ENCODE results near the gene KLK7. TPM values are rescaled to one million over a fixed set of nuclear protein-coding genes. Genes with fewer than 3 reads are reported as not detected.

KLK7 gene
- total and polyA plus RNA-seq, 12 donors: 0.03 to 0.06 TPM; not detected in 10

DNA sequence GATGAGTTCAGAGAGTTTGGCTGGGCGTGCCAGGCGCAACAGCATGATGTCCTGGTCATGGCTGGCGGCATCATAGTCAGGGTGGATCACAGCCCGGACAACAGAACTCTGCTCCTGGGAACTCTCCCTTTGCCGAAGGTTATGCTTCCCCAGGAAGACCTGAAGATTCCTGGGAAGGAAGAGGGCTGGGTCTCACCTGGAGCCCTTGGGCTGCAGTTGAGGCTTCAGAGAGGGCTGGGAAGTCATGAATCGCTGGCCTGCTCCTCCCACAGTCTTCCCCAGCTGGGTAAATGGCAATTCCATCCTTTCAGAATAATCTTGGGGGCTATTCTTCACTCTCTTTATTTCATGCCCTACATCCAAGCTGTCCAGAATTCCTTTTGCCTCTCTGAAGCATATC, 20.3 kb downstream of the KLK7 start:
- Histone ChIP-seq H3K36me3 (replicated peaks in 1 of 2) (no peaks in the 10 kb centered on the region), H3K9me3 (replicated peaks in 1 of 3) (no peaks in the 10 kb centered on the region), H3K27me3 (peaks cover 2% of the 10 kb centered on the region), H3K4me1 (replicated peaks in 1 of 2) (no peaks in the 10 kb centered on the region), H3K27ac (no peak overlapping the region), H3K4me3 (no peak overlapping the region)
- TF ChIP-seq POLR2A (IDR thresholded peaks at IDR 0.05): no peak
- 79 to 87% (median 85%) methylated on average over 3 to 6 of the region's 6 CpGs for WGBS, 4 donors
- DNase-seq: no peak
- intact Hi-C loops (cut with DNase I): no loop called here

DNA sequence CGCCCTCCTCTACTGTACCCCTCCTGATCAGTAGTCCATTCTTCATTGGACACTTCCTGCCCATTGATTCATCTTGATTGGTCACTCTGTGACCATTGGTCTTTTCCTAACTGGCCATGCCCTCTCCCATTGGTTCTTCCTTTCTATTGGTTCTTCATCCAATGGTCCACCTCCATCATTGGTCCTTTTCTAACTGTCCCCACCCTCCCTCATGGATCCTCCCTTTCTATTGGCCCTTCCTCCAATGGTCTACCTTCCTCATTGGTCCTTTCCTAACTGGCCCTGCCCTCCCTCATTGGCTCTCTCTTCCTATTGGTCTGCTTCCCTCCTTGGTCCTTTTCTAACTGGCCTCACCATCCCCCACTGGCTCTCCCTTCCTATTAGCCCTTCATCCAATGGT, 21.5 kb downstream of the KLK7 start:
- no peaks in the 10 kb centered on the region for H3K9me3 ChIP-seq (replicated peaks in 1 of 3)
- H3K4me1 ChIP-seq (replicated peaks in 1 of 2): no peaks in the 10 kb centered on the region
- no peak overlapping the region for H3K4me3 ChIP-seq
- intact Hi-C loops (cut with DNase I): no loop called here
- WGBS, 4 donors: 76 to 88% (median 80%) methylated on average over 1 of the region's 1 CpG
- H3K27me3 ChIP-seq: peaks cover 6% of the 10 kb centered on the region
- TF ChIP-seq, protein P1, sequence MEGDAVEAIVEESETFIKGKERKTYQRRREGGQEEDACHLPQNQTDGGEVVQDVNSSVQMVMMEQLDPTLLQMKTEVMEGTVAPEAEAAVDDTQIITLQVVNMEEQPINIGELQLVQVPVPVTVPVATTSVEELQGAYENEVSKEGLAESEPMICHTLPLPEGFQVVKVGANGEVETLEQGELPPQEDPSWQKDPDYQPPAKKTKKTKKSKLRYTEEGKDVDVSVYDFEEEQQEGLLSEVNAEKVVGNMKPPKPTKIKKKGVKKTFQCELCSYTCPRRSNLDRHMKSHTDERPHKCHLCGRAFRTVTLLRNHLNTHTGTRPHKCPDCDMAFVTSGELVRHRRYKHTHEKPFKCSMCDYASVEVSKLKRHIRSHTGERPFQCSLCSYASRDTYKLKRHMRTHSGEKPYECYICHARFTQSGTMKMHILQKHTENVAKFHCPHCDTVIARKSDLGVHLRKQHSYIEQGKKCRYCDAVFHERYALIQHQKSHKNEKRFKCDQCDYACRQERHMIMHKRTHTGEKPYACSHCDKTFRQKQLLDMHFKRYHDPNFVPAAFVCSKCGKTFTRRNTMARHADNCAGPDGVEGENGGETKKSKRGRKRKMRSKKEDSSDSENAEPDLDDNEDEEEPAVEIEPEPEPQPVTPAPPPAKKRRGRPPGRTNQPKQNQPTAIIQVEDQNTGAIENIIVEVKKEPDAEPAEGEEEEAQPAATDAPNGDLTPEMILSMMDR (IDR thresholded peaks at IDR 0.05): no peak
- TF ChIP-seq POLR2A (IDR thresholded peaks at IDR 0.05): no peak
- no peaks in the 10 kb centered on the region for H3K36me3 ChIP-seq (replicated peaks in 1 of 2)
- DNase-seq: no peak
- H3K27ac ChIP-seq: no peak overlapping the region

GRCh38 chr19:50959731-50960500, 23.8 kb downstream of the KLK7 start:
- Histone ChIP-seq H3K9me3 (replicated peaks in 1 of 3) (no peaks in the 10 kb centered on the region), H3K36me3 (replicated peaks in 1 of 2) (no peaks in the 10 kb centered on the region), H3K4me1 (replicated peaks in 1 of 2) (no peaks in the 10 kb centered on the region), H3K27ac (no peak overlapping the region), H3K27me3 (peaks cover 6% of the 10 kb centered on the region), H3K4me3 (no peak overlapping the region)
- DNase-seq: no peak
- TF ChIP-seq, protein P1 (IDR thresholded peaks at IDR 0.05): no peak
- no peak for TF ChIP-seq POLR2A (IDR thresholded peaks at IDR 0.05)
- WGBS, 4 donors: 53 to 64% (median 55%) methylated on average over 7 to 9 of the region's 9 CpGs
- intact Hi-C loops (cut with DNase I): no loop called here

- TF ChIP-seq, protein P1 (IDR thresholded peaks at IDR 0.05): no peak
- no peak for TF ChIP-seq POLR2A (IDR thresholded peaks at IDR 0.05)
- 68 to 82% (median 75%) methylated on average over 8 of the region's 8 CpGs for WGBS, 4 donors
- peaks cover 6% of the 10 kb centered on the region for H3K27me3 ChIP-seq
- no peaks in the 10 kb centered on the region for H3K9me3 ChIP-seq (replicated peaks in 1 of 3)
- no peak for DNase-seq
- no peak overlapping the region for H3K4me3 ChIP-seq
- H3K4me1 ChIP-seq (replicated peaks in 1 of 2): no peaks in the 10 kb centered on the region
- no peak overlapping the region for H3K27ac ChIP-seq
- intact Hi-C loops (cut with DNase I): no loop called here
- no peaks in the 10 kb centered on the region for H3K36me3 ChIP-seq (replicated peaks in 1 of 2)
Observed at GRCh38 chr19:50957587-50957986, 26.1 kb downstream of the KLK7 start.

DNA sequence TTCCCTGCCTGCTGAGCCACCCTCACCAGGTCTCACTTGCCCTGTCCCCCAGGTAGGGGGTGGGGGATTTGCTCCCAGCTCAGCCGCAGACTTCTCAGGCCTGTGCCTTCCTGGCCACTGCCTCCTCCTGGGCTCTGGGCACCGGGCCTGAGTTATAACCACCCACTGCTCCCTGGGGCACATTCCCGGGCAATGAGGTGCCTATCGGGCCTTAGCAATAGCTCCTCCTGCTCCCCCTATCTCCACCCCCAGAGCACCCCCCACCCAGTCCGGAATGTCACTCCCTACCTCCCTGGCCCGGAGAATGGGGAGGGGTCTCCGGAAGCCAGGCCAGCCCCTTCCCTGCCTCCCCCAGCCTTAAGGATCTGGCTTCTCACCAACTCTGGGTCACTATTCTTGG, 30.8 kb downstream of the KLK7 start, which contains the start of gene KLK5:
Gene KLK5, minus strand, starts transcription at position 129 of the 400 bp plus-strand sequence. CDS start 381 bp downstream, outside the sequence.
- DNase-seq: no peak
- Histone ChIP-seq H3K36me3 (replicated peaks in 1 of 2) (no peaks in the 10 kb centered on the region), H3K4me3 (no peak within 1 kb of the TSS), H3K27me3 (peaks cover 4% of the 10 kb centered on the region), H3K9me3 (replicated peaks in 1 of 3) (no peaks in the 10 kb centered on the region), H3K4me1 (replicated peaks in 1 of 2) (no peaks in the 10 kb centered on the region), H3K27ac (no peak within 1 kb of the TSS)
- intact Hi-C loops (cut with DNase I): no loop called here
- TF ChIP-seq POLR2A (IDR thresholded peaks at IDR 0.05): no peak
- WGBS, 4 donors: 17 to 28% (median 22%) methylated on average over 5 to 7 of the region's 7 CpGs
